ENCODE data around the gene NLRX1.

GRCh38 chr11:119180729-119181676, 12.5 kb downstream of the NLRX1 start:
- TF ChIP-seq CTCF (IDR thresholded peaks at IDR 0.05), result no peak
- no peak for TF ChIP-seq SIN3A (IDR thresholded peaks at IDR 0.05; ENCODE audit: borderline replicate concordance, insufficient read depth, low read depth, low read length)
- TF ChIP-seq POLR2AphosphoS5 (IDR thresholded peaks at IDR 0.05; ENCODE audit: low read depth, low read length), result no peak
- TF ChIP-seq REST (IDR thresholded peaks at IDR 0.05; ENCODE audit: insufficient read depth in 1 of 2, low read depth in 2 of 2, low read length in 1 of 2), result no peak

All from Panc1 (cell line).